SKM-1 treated with dmso at 0.1 percent for 144 hours (cell line): ENCODE measurements around the gene LRRC32.
"Not testable (repeated sequence)": the region's sequence is repeated elsewhere in the genome, so short reads cannot be mapped to it uniquely, and the experiment has no call there.

Source experiments
- DNase-seq: peaks from one replicate; lab custom pipeline; 2025; ENCODE audit not compliant: unreplicated experiment; lab: John Stamatoyannopoulos, UW

LRRC32 gene

GRCh38 chr11:76630600-76631281 is 39.8 kb downstream of the LRRC32 start:
- DNase-seq, result no peak

- peak; percentile 90 for DNase-seq
Observed at GRCh38 chr11:76629853-76630599, 40.5 kb downstream of the LRRC32 start.

GRCh38 chr11:76629116-76629852 is 41.3 kb downstream of the LRRC32 start:
- DNase-seq, result peak; percentile 82

GRCh38 chr11:76628408-76628947 is 42.1 kb downstream of the LRRC32 start:
- no peak for DNase-seq

- DNase-seq, result no peak
Observed at GRCh38 chr11:76627606-76628005, 42.9 kb downstream of the LRRC32 start.

GRCh38 chr11:76626921-76627401 is 43.6 kb downstream of the LRRC32 start:
- DNase-seq, result peak; percentile 95

- DNase-seq, result no peak
Observed at GRCh38 chr11:76626266-76626665, 44.3 kb downstream of the LRRC32 start.

GRCh38 chr11:76625472-76626186 is 44.9 kb downstream of the LRRC32 start:
- DNase-seq, result no peak

GRCh38 chr11:76624500-76625379 is 45.8 kb downstream of the LRRC32 start:
- no peak for DNase-seq

GRCh38 chr11:76623884-76624419 is 46.6 kb downstream of the LRRC32 start:
- DNase-seq, result no peak

GRCh38 chr11:76623171-76623883 is 47.2 kb downstream of the LRRC32 start:
- DNase-seq, result no peak

- DNase-seq, result no peak
Observed at GRCh38 chr11:76622493-76623094, 48.0 kb downstream of the LRRC32 start.

GRCh38 chr11:76621868-76622267 is 48.7 kb downstream of the LRRC32 start:
- no peak for DNase-seq

GRCh38 chr11:76621466-76621865 is 49.1 kb downstream of the LRRC32 start:
- no peak for DNase-seq

- no peak for DNase-seq
Observed at GRCh38 chr11:76620489-76620888, 50.1 kb downstream of the LRRC32 start.

- not testable (repeated sequence) for DNase-seq
Observed at GRCh38 chr11:76619801-76620200, 50.7 kb downstream of the LRRC32 start.

GRCh38 chr11:76617553-76618265 is 52.8 kb downstream of the LRRC32 start:
- no peak for DNase-seq
